CD4-positive, alpha-beta memory T cell (primary cell): ENCODE data around the gene SRGAP1. TPM values are rescaled to one million over a fixed set of nuclear protein-coding genes. Genes with fewer than 3 reads are reported as not detected.

Source experiments
- CTCF ChIA-PET: fragments of 350-600 bp; sonication (Branson Sonifier 250); formaldehyde crosslinking; loops from one replicate; lab custom pipeline; 2021; ENCODE audit warnings: inconsistent platforms; ENCODE audit not compliant: partially characterized antibody; lab: Charles Lee
- POLR2A ChIA-PET: fragments of 350-600 bp; sonication (Branson Sonifier 250); formaldehyde crosslinking; loops from one replicate; lab custom pipeline; 2021; ENCODE audit not compliant: partially characterized antibody; lab: Charles Lee
- DNase-seq, 5 donors: peaks; one replicate each; pipeline versions ENCODE4 v3.0.0 to v3.0.0-alpha.2; 2020 to 2022; ENCODE audit warnings: mixed read lengths in 1 of 5
- H3K27ac ChIP-seq: one replicate; pipeline ENCODE4 v1.7.0; 2013; ENCODE audit warnings: low read depth, low read length
- H3K27me3 ChIP-seq: 2 replicates; pipeline ENCODE4 v1.7.0; 2013; ENCODE audit warnings: mild to moderate bottlenecking, low read length, moderate library complexity; ENCODE audit not compliant: insufficient read depth
- H3K36me3 ChIP-seq: 2 replicates; pipeline ENCODE4 v1.7.0; 2013; ENCODE audit warnings: mild to moderate bottlenecking, low read length, moderate library complexity; ENCODE audit not compliant: insufficient read depth
- H3K4me1 ChIP-seq: 2 replicates; pipeline ENCODE4 v1.7.0; 2013; ENCODE audit warnings: mild to moderate bottlenecking, low read length, moderate library complexity; ENCODE audit not compliant: insufficient read depth
- H3K4me3 ChIP-seq, 2 donors: one replicate each; pipeline ENCODE4 v1.7.0; 2013; ENCODE audit warnings: low read length in 2 of 2, mild to moderate bottlenecking in 1 of 2
- H3K9me3 ChIP-seq, 2 donors: one replicate each; pipeline ENCODE4 v1.7.0; 2013; ENCODE audit warnings: low read length in 2 of 2, control low read depth in 1 of 2; ENCODE audit not compliant: control insufficient read depth in 1 of 2
- H3K27ac Mint-ChIP-seq, 7 donors: one replicate each; pipeline ENCODE4 v1.8.0; 2020 to 2021; ENCODE audit warnings: mixed read lengths in 7 of 7, mild to moderate bottlenecking in 6 of 7, inconsistent platforms in 3 of 7, moderate library complexity in 3 of 7
- H3K27me3 Mint-ChIP-seq, 2 donors: one replicate each; pipeline ENCODE4 v1.8.0; 2020 to 2021; ENCODE audit warnings: mixed read lengths in 2 of 2
- H3K36me3 Mint-ChIP-seq, 2 donors: one replicate each; pipeline ENCODE4 v1.8.0; 2020 to 2021; ENCODE audit warnings: mixed read lengths in 2 of 2, inconsistent platforms in 1 of 2, mild to moderate bottlenecking in 1 of 2
- H3K4me1 Mint-ChIP-seq, 4 donors: one replicate each; pipeline ENCODE4 v1.8.0; 2020 to 2021; ENCODE audit warnings: mixed read lengths in 4 of 4, mild to moderate bottlenecking in 1 of 4
- H3K4me3 Mint-ChIP-seq, 8 donors: one replicate each; pipeline ENCODE4 v1.8.0; 2020 to 2021; ENCODE audit warnings: mixed read lengths in 8 of 8, mild to moderate bottlenecking in 7 of 8, moderate library complexity in 6 of 8, inconsistent platforms in 3 of 8
- H3K9me3 Mint-ChIP-seq, 8 donors: one replicate each; pipeline ENCODE4 v1.8.0; 2020 to 2021; ENCODE audit warnings: mixed read lengths in 8 of 8, mild to moderate bottlenecking in 5 of 8, inconsistent platforms in 3 of 8, moderate library complexity in 1 of 8
- intact Hi-C: fragments of 100-400 bp; cut with micrococcal nuclease; formaldehyde crosslinking; loops from one replicate; pipeline ENCODE4 v1.15.1; 2023
- polyA plus RNA-seq, 2 donors: library from polyadenylated mRNA; unstranded; fragments of 300-500 nt; fragmentation: Illumina TruSeq; gene quantifications; one replicate each; pipeline ENCODE4 v1.2.3, GENCODE V29; 2021
- total RNA-seq, 2 experiments: library from RNA; stranded (reverse); gene quantifications; one replicate each; pipeline ENCODE4 v1.2.3, GENCODE V29; 2021

The SRGAP1 gene
- total and polyA plus RNA-seq, 4 experiments from 2014 or later, result 0.03 to 0.09 TPM; not detected in 2

GRCh38 chr12:64103825-64104740 is 259.6 kb downstream of the SRGAP1 start:
- peaks cover 0 to 2% (median 0%) of the 10 kb centered on the region in 8 donors for H3K9me3 Mint-ChIP-seq

GRCh38 chr12:64105026-64105425 is 260.5 kb downstream of the SRGAP1 start:
- no peaks in the 10 kb centered on the region for H3K4me1 ChIP-seq
- CTCF ChIA-PET, result no interaction called here
- Mint-ChIP-seq H3K27ac (no peak overlapping the region), H3K36me3 (no peaks in the 10 kb centered on the region), H3K4me3 (no peak overlapping the region), H3K9me3 (peaks cover 0 to 3% (median 0%) of the 10 kb centered on the region in 8 donors), H3K4me1 (no peaks in the 10 kb centered on the region), H3K27me3 (peaks cover 10 to 12% of the 10 kb centered on the region in 2 donors)
- no peak overlapping the region for H3K27ac ChIP-seq
- no peak for DNase-seq
- H3K9me3 ChIP-seq, result no peaks in the 10 kb centered on the region
- H3K27me3 ChIP-seq, result peaks cover 9% of the 10 kb centered on the region
- no peak overlapping the region for H3K4me3 ChIP-seq
- POLR2A ChIA-PET, result no interaction called here
- H3K36me3 ChIP-seq, result no peaks in the 10 kb centered on the region
- intact Hi-C loops, result no loop called here

More at GRCh38 chr12:64103825-64104740, 259.6 kb downstream of the SRGAP1 start:
- intact Hi-C loops, result no loop called here
- H3K27me3 Mint-ChIP-seq, result peaks cover 8 to 12% of the 10 kb centered on the region in 2 donors
- ChIA-PET CTCF (no interaction called here), POLR2A (no interaction called here)
- no peaks in the 10 kb centered on the region for H3K4me1 Mint-ChIP-seq
- no peak overlapping the region for H3K27ac Mint-ChIP-seq
- no peak overlapping the region for H3K4me3 Mint-ChIP-seq
- peaks cover 9% of the 10 kb centered on the region for H3K27me3 ChIP-seq
- no peak overlapping the region for H3K27ac ChIP-seq
- no peaks in the 10 kb centered on the region for H3K36me3 Mint-ChIP-seq
- no peaks in the 10 kb centered on the region for H3K36me3 ChIP-seq
- no peaks in the 10 kb centered on the region for H3K4me1 ChIP-seq
- DNase-seq, result no peak
- H3K4me3 ChIP-seq, result no peak overlapping the region
- no peaks in the 10 kb centered on the region for H3K9me3 ChIP-seq

- peaks cover 0 to 4% (median 0%) of the 10 kb centered on the region in 8 donors for H3K9me3 Mint-ChIP-seq
- no peak overlapping the region for H3K27ac ChIP-seq
- H3K9me3 ChIP-seq, result no peaks in the 10 kb centered on the region
- intact Hi-C loops, result no loop called here
- H3K4me3 Mint-ChIP-seq, result no peak overlapping the region
- peaks cover 4% of the 10 kb centered on the region for H3K27me3 ChIP-seq
- ChIA-PET CTCF (interaction anchor here (1.1 kb wide), 1 partner anchor 293 kb away, joined by 3 read pairs; no protein-coding TSS in a partner anchor), POLR2A (no interaction called here)
- H3K36me3 ChIP-seq, result no peaks in the 10 kb centered on the region
- no peaks in the 10 kb centered on the region for H3K4me1 Mint-ChIP-seq
- H3K36me3 Mint-ChIP-seq, result no peaks in the 10 kb centered on the region
- no peak overlapping the region for H3K4me3 ChIP-seq
- H3K4me1 ChIP-seq, result no peaks in the 10 kb centered on the region
- H3K27ac Mint-ChIP-seq, result no peak overlapping the region
- DNase-seq, result no peak
- peaks cover 6 to 9% of the 10 kb centered on the region in 2 donors for H3K27me3 Mint-ChIP-seq
Observed at GRCh38 chr12:64107776-64108175, 263.3 kb downstream of the SRGAP1 start.

GRCh38 chr12:64109706-64110105 is 265.2 kb downstream of the SRGAP1 start:
- peaks cover 6 to 9% of the 10 kb centered on the region in 2 donors for H3K27me3 Mint-ChIP-seq
- H3K27ac Mint-ChIP-seq, result no peak overlapping the region
- CTCF ChIA-PET, result no interaction called here
- Histone ChIP-seq H3K9me3 (no peaks in the 10 kb centered on the region), H3K27ac (no peak overlapping the region), H3K4me1 (no peaks in the 10 kb centered on the region), H3K4me3 (no peak overlapping the region), H3K36me3 (no peaks in the 10 kb centered on the region), H3K27me3 (peaks cover 4% of the 10 kb centered on the region)
- no peaks in the 10 kb centered on the region for H3K36me3 Mint-ChIP-seq
- POLR2A ChIA-PET, result no interaction called here
- intact Hi-C loops, result no loop called here
- no peaks in the 10 kb centered on the region for H3K4me1 Mint-ChIP-seq
- H3K4me3 Mint-ChIP-seq, result no peak overlapping the region
- H3K9me3 Mint-ChIP-seq, result peaks cover 0 to 4% (median 0%) of the 10 kb centered on the region in 8 donors
- DNase-seq, result no peak

GRCh38 chr12:64110864-64111263 is 266.4 kb downstream of the SRGAP1 start:
- intact Hi-C loops, result no loop called here
- ChIA-PET POLR2A (no interaction called here), CTCF (no interaction called here)
- DNase-seq, result no peak
- peaks cover 6 to 9% of the 10 kb centered on the region in 2 donors for H3K27me3 Mint-ChIP-seq
- no peak overlapping the region for H3K4me3 Mint-ChIP-seq
- no peaks in the 10 kb centered on the region for H3K36me3 Mint-ChIP-seq
- Histone ChIP-seq H3K4me3 (no peak overlapping the region), H3K36me3 (no peaks in the 10 kb centered on the region), H3K9me3 (no peaks in the 10 kb centered on the region), H3K27me3 (no peaks in the 10 kb centered on the region), H3K4me1 (no peaks in the 10 kb centered on the region), H3K27ac (no peak overlapping the region)
- no peak overlapping the region for H3K27ac Mint-ChIP-seq
- H3K4me1 Mint-ChIP-seq, result no peaks in the 10 kb centered on the region
- peaks cover 0 to 4% (median 0%) of the 10 kb centered on the region in 8 donors for H3K9me3 Mint-ChIP-seq

GRCh38 chr12:64116969-64117368 is 272.5 kb downstream of the SRGAP1 start:
- Histone ChIP-seq H3K9me3 (no peaks in the 10 kb centered on the region), H3K4me3 (no peak overlapping the region), H3K27me3 (no peaks in the 10 kb centered on the region), H3K27ac (no peak overlapping the region), H3K4me1 (no peaks in the 10 kb centered on the region), H3K36me3 (no peaks in the 10 kb centered on the region)
- ChIA-PET CTCF (no interaction called here), POLR2A (no interaction called here)
- Mint-ChIP-seq H3K9me3 (peaks cover 0 to 4% (median 0%) of the 10 kb centered on the region in 8 donors), H3K36me3 (no peaks in the 10 kb centered on the region), H3K4me3 (no peak overlapping the region), H3K27me3 (peaks cover 4 to 5% of the 10 kb centered on the region in 2 donors), H3K27ac (no peak overlapping the region), H3K4me1 (no peaks in the 10 kb centered on the region)
- intact Hi-C loops, result no loop called here
- no peak for DNase-seq

GRCh38 chr12:64120568-64120967 is 276.1 kb downstream of the SRGAP1 start:
- POLR2A ChIA-PET, result no interaction called here
- Mint-ChIP-seq H3K27ac (no peak overlapping the region), H3K9me3 (no peaks in the 10 kb centered on the region), H3K36me3 (no peaks in the 10 kb centered on the region), H3K27me3 (peaks cover 4 to 5% of the 10 kb centered on the region in 2 donors), H3K4me1 (no peaks in the 10 kb centered on the region), H3K4me3 (no peak overlapping the region)
- no peak for DNase-seq
- Histone ChIP-seq H3K27me3 (no peaks in the 10 kb centered on the region), H3K4me1 (no peaks in the 10 kb centered on the region), H3K4me3 (no peak overlapping the region), H3K36me3 (no peaks in the 10 kb centered on the region), H3K9me3 (no peaks in the 10 kb centered on the region), H3K27ac (no peak overlapping the region)
- CTCF ChIA-PET, result no interaction called here
- intact Hi-C loops, result no loop called here
